ENCODE results near the gene KANSL1. TPM values are rescaled to one million over a fixed set of nuclear protein-coding genes. Genes with fewer than 3 reads are reported as not detected.
A peak's percentile ranks its signal among the peaks of the same experiment; 100 is the strongest.

The KANSL1 gene
- total and polyA plus RNA-seq, 3 experiments from 2014 or later, result 20.9 to 70.7 (median 69.2) TPM

DNA sequence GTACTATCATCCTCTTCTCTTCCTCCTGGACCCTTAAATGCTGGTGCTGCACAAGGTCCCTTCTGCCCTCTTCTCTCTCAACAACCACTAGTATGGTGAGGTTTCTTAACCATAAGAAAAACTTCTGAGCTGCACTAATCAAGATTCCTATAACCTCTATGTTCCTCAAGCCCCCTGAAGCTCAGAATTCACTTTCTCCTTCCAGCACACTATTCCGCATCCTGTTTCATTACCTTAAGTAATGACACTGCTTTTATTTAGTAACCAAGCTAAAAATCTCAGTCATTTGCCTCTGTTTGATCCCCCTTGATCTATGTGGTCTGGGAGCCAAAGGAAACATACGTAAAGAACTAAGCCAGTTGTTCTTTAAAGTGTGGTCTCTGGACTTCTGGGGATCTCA lies 20.1 kb downstream of the KANSL1 start:
- Histone ChIP-seq H3K4me3 (ENCODE audit: low read length) (no peak overlapping the region), H3K9me3 (ENCODE audit: low read length) (no peaks in the 10 kb centered on the region), H3K27me3 (ENCODE audit: insufficient read depth, low read length, poor library complexity, severe bottlenecking) (no peaks in the 10 kb centered on the region), H3K4me1 (ENCODE audit: insufficient read depth, low read length) (peaks cover 84% of the 10 kb centered on the region), H3K27ac (ENCODE audit: low read depth, low read length) (no peak overlapping the region), H3K36me3 (ENCODE audit: insufficient read depth, low read length) (peaks cover 25% of the 10 kb centered on the region)
- ChIA-PET POLR2A (interaction anchor here (0.5 to 0.6 kb wide), 3 partner anchors 26 to 1371 kb away, joined by 3 to 4 read pairs (median 4); no protein-coding TSS in a partner anchor), CTCF (interaction anchor here (1.0 to 3.3 kb wide), 4 partner anchors 10 to 28 kb away, joined by 3 to 12 read pairs (median 3); partner anchors contain the start of gene KANSL1)
- Mint-ChIP-seq H3K4me1 (peaks cover 71 to 99% (median 93%) of the 10 kb centered on the region in 3 donors), H3K9me3 (no peaks in the 10 kb centered on the region), H3K4me3 (peak overlapping the region in 5 of 7 donors; percentile 0 to 42 (median 8)), H3K36me3 (peaks cover 0 to 57% (median 16%) of the 10 kb centered on the region in 3 donors), H3K27me3 (no peaks in the 10 kb centered on the region), H3K27ac (peak overlapping the region; percentile 43 to 96 (median 66))
- no peak for DNase-seq

DNA sequence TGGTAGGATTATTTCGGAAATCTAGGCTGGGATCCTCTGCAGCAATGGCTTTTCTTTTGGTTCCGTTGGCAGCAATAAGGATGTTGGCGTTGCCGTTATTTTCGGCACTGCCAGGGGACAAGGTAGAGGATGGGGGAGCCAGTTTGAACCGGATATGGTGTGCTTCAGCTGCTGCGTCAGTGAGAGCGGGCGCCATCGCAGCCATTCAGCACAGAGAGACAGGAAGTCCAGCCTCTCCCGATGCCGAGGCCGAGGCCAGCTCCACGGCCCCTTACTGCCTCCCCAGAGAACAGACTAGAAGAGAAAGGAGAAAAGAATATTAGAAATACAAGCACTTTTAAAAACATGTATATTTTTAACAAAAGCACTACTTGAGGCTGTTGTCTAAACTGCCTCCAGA lies 21.3 kb downstream of the KANSL1 start:
- Mint-ChIP-seq H3K27me3 (no peaks in the 10 kb centered on the region), H3K4me3 (peak overlapping the region; percentile 56 to 75 (median 71)), H3K27ac (peak overlapping the region; percentile 48 to 97 (median 92)), H3K4me1 (peaks cover 75 to 99% (median 93%) of the 10 kb centered on the region in 3 donors), H3K9me3 (no peaks in the 10 kb centered on the region), H3K36me3 (peaks cover 0 to 65% (median 17%) of the 10 kb centered on the region in 3 donors)
- Histone ChIP-seq H3K36me3 (ENCODE audit: insufficient read depth, low read length) (peaks cover 25% of the 10 kb centered on the region), H3K4me1 (ENCODE audit: insufficient read depth, low read length) (peaks cover 86% of the 10 kb centered on the region), H3K9me3 (ENCODE audit: low read length) (no peaks in the 10 kb centered on the region), H3K4me3 (ENCODE audit: low read length) (no peak overlapping the region), H3K27ac (ENCODE audit: low read depth, low read length) (no peak overlapping the region), H3K27me3 (ENCODE audit: insufficient read depth, low read length, poor library complexity, severe bottlenecking) (no peaks in the 10 kb centered on the region)
- CTCF ChIA-PET, result interaction anchor here (0.9 to 3.3 kb wide), 5 partner anchors 14 to 67 kb away, joined by 3 to 12 read pairs (median 3); partner anchors contain the start of gene KANSL1
- POLR2A ChIA-PET, result interaction anchor here (0.7 kb wide), 1 partner anchor 13 kb away, joined by 3 read pairs; no protein-coding TSS in a partner anchor
- peak in 2 of 5 donors; percentile 44 to 57 for DNase-seq

DNA sequence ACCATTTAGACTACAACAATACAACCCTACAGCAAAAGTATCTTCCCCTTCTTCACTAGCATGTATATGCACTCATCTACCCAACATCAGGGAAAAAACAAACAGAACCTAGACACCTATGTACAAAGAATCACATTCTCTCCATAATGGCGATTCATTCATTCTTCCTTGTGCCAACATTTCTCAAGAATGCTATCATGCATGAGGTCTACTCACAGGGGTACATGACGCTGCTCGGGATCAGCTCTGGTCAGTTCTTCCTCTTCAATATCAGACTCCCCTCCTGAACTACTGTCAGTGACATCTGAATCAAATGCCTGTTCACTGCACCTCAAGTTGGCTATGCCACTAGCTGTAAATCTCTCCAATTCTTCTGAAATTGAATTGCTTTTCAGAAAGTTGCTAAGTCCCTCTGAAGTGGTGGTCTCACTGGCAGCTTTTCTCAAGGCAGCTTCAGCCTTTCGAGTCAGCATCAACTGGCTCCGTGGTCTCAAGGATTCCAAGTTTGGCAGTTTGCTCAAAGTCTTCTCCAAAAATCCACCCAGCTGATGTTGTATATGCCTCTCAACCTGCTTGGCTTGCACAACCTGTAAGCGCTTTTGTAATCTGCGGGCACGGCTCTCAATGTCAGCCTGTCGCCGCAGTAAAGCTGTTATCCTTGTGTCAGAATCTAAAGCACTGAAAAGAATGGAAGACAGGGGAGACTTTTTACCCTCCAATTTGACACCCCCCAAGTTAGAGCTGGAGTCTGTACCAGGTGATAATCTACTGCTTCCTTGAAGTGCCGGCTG lies 22.4 kb downstream of the KANSL1 start:
- no peak overlapping the region for H3K4me3 ChIP-seq (ENCODE audit: low read length)
- Mint-ChIP-seq H3K27ac (peak overlapping the region; percentile 25 to 97 (median 92)), H3K4me1 (peaks cover 73 to 95% (median 89%) of the 10 kb centered on the region in 3 donors)

DNA sequence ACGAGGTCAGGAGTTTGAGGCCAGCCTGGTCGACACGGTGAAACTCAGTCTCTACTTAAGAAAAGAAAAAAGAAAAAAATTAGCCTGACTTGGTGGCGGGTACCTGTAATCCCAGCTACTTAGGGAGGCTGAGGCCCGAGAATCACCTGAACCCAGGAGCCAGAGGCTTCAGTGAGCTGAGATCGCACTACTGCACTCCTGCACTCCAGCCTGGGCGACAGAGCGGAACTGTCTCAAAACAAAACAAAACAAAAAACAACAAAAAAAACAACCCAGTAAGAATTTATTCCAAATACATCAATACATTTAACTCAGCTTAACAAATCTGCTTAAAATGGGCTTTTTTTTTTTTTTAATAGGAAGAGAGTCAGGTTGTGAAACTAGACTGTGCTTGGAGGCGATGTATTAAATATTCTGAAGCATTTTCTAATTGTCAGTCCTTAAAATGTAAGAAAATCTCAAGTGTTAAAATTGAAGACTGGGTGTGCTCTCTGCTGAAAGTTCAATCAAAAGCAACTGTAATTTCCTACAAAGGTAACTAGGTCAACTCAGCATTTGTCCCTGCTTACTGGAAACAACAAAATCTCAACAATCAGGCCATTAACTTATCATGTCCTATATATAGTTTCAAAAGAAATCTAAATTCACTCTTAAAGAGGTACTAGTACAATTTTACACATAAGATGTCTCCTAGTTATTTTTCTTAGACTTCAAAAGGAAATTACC lies 23.2 kb downstream of the KANSL1 start:
- H3K4me1 ChIP-seq (ENCODE audit: insufficient read depth, low read length), result peaks cover 87% of the 10 kb centered on the region
- ChIA-PET POLR2A (interaction anchor here (0.9 kb wide), 1 partner anchor 22 kb away, joined by 5 read pairs; no protein-coding TSS in a partner anchor), CTCF (interaction anchor here (1.0 to 1.8 kb wide), 4 partner anchors 10 to 41 kb away, joined by 3 to 8 read pairs (median 4); partner anchors contain the start of gene KANSL1)
- H3K9me3 ChIP-seq (ENCODE audit: low read length), result no peaks in the 10 kb centered on the region
- no peak overlapping the region for H3K27ac ChIP-seq (ENCODE audit: low read depth, low read length)
- H3K4me3 Mint-ChIP-seq, result peak overlapping the region in 6 of 7 donors; percentile 2 to 51 (median 35)
- DNase-seq, result no peak
- H3K27me3 Mint-ChIP-seq, result no peaks in the 10 kb centered on the region
- no peaks in the 10 kb centered on the region for H3K9me3 Mint-ChIP-seq
- H3K36me3 ChIP-seq (ENCODE audit: insufficient read depth, low read length), result peaks cover 25% of the 10 kb centered on the region
- H3K4me3 ChIP-seq (ENCODE audit: low read length), result no peak overlapping the region
- H3K36me3 Mint-ChIP-seq, result peaks cover 0 to 69% (median 19%) of the 10 kb centered on the region in 3 donors
- peak overlapping the region in 7 of 8 donors; percentile 11 to 96 (median 61) for H3K27ac Mint-ChIP-seq
- no peaks in the 10 kb centered on the region for H3K27me3 ChIP-seq (ENCODE audit: insufficient read depth, low read length, poor library complexity, severe bottlenecking)
- peaks cover 68 to 87% (median 81%) of the 10 kb centered on the region in 3 donors for H3K4me1 Mint-ChIP-seq

More for the DNA sequence above, 22.4 kb downstream of the KANSL1 start:
- Histone ChIP-seq H3K27me3 (ENCODE audit: insufficient read depth, low read length, poor library complexity, severe bottlenecking) (no peaks in the 10 kb centered on the region), H3K4me1 (ENCODE audit: insufficient read depth, low read length) (peaks cover 82% of the 10 kb centered on the region), H3K27ac (ENCODE audit: low read depth, low read length) (no peak overlapping the region), H3K9me3 (ENCODE audit: low read length) (no peaks in the 10 kb centered on the region), H3K36me3 (ENCODE audit: insufficient read depth, low read length) (peaks cover 25% of the 10 kb centered on the region)
- no peak for DNase-seq
- Mint-ChIP-seq H3K4me3 (peak overlapping the region in 5 of 7 donors; percentile 2 to 71 (median 35)), H3K9me3 (no peaks in the 10 kb centered on the region), H3K36me3 (peaks cover 0 to 68% (median 19%) of the 10 kb centered on the region in 3 donors), H3K27me3 (no peaks in the 10 kb centered on the region)
- CTCF ChIA-PET, result interaction anchor here (0.9 to 3.3 kb wide), 4 partner anchors 13 to 41 kb away, joined by 3 to 12 read pairs (median 4); partner anchors contain the start of gene KANSL1
- POLR2A ChIA-PET, result interaction anchor here (0.6 kb wide), 1 partner anchor 111 kb away, joined by 6 read pairs; no protein-coding TSS in a partner anchor

DNA sequence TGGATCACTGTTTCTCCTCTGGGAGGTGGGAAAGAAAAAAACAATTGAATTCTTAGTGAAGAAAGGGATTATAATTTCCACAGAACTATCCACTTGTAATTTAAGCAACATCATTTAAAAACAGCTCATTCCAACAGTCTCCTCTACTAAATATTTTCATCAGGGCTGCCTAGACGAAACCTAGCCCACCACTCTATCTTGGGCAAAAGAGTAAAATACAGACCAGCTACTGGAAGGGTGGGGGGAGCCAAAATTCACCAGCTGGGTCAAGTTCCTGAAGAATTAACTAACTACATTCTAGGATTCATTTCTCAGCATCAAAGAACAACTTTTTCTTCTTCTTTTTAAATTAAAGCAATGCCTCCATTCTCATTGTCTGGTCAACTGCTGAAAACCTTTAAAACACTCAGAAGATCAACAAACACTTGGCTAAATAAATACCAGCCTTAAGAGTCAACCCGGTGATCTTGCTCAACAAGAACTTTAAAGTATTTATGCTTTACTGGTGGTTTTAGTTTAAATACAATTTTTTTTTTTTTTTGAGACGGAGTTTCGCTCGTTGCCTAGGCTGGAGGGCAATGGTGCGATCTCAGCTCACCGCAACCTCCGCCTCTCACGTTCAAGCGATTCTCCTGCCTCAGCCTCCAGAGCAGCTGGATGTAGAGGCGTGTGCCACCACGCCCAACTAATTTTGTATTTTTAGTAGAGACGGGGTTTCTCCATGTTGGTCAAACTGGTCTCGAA lies 25.2 kb downstream of the KANSL1 start:
- peak overlapping the region in 3 of 8 donors; percentile 30 to 69 (median 38) for H3K27ac Mint-ChIP-seq
- H3K27me3 Mint-ChIP-seq, result no peaks in the 10 kb centered on the region
- H3K9me3 Mint-ChIP-seq, result no peaks in the 10 kb centered on the region
- no peak for DNase-seq
- Histone ChIP-seq H3K27me3 (ENCODE audit: insufficient read depth, low read length, poor library complexity, severe bottlenecking) (no peaks in the 10 kb centered on the region), H3K4me1 (ENCODE audit: insufficient read depth, low read length) (peaks cover 90% of the 10 kb centered on the region), H3K36me3 (ENCODE audit: insufficient read depth, low read length) (peaks cover 25% of the 10 kb centered on the region), H3K27ac (ENCODE audit: low read depth, low read length) (no peak overlapping the region), H3K4me3 (ENCODE audit: low read length) (no peak overlapping the region), H3K9me3 (ENCODE audit: low read length) (no peaks in the 10 kb centered on the region)
- H3K4me1 Mint-ChIP-seq, result peaks cover 78 to 87% (median 84%) of the 10 kb centered on the region in 3 donors
- ChIA-PET CTCF (interaction anchor here (2.0 kb wide), 1 partner anchor 25 kb away, joined by 8 read pairs; the partner anchor contains the start of gene KANSL1), POLR2A (interaction anchor here (1.1 kb wide), 1 partner anchor 11 kb away, joined by 3 read pairs; no protein-coding TSS in a partner anchor)
- H3K36me3 Mint-ChIP-seq, result peaks cover 0 to 69% (median 19%) of the 10 kb centered on the region in 3 donors
- H3K4me3 Mint-ChIP-seq, result peak overlapping the region in 4 of 7 donors; percentile 0 to 47 (median 8)

DNA sequence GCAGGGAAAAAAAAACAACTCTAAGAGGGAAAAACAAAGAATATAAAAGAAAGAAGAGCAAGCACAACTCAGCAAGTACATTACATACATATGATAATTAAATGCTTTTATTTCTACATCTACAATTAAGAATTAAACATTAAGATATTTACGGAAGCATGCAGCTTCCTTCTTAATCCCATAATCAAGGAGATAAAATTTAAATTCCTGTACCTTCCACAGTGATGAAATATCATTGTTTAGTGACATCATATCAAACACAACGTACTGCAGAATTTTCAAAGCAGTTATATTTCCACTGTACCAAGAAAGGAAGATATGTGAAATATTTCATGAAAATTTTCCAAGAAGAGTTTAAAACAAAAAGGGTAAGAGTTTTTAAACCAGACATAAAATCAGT lies 26.0 kb downstream of the KANSL1 start:
- ChIA-PET POLR2A (interaction anchor here (1.1 kb wide), 1 partner anchor 12 kb away, joined by 3 read pairs; no protein-coding TSS in a partner anchor), CTCF (interaction anchor here (2.0 kb wide), 1 partner anchor 26 kb away, joined by 8 read pairs; the partner anchor contains the start of gene KANSL1)
- peaks cover 25% of the 10 kb centered on the region for H3K36me3 ChIP-seq (ENCODE audit: insufficient read depth, low read length)
- Mint-ChIP-seq H3K4me3 (peak overlapping the region in 1 of 7 donors; percentile 47), H3K4me1 (peaks cover 80 to 87% (median 86%) of the 10 kb centered on the region in 3 donors), H3K27ac (peak overlapping the region in 1 of 8 donors; percentile 52), H3K27me3 (no peaks in the 10 kb centered on the region), H3K9me3 (no peaks in the 10 kb centered on the region), H3K36me3 (peaks cover 0 to 66% (median 19%) of the 10 kb centered on the region in 3 donors)
- DNase-seq, result no peak
- H3K27ac ChIP-seq (ENCODE audit: low read depth, low read length), result no peak overlapping the region
- no peaks in the 10 kb centered on the region for H3K27me3 ChIP-seq (ENCODE audit: insufficient read depth, low read length, poor library complexity, severe bottlenecking)
- H3K4me1 ChIP-seq (ENCODE audit: insufficient read depth, low read length), result peaks cover 92% of the 10 kb centered on the region
- no peak overlapping the region for H3K4me3 ChIP-seq (ENCODE audit: low read length)
- no peaks in the 10 kb centered on the region for H3K9me3 ChIP-seq (ENCODE audit: low read length)

Measured in CD8-positive, alpha-beta memory T cell (primary cell).